ENCODE data around the gene MAP3K4.
"Not testable (repeated sequence)": the region's sequence is repeated elsewhere in the genome, so short reads cannot be mapped to it uniquely, and the experiment has no call there.

The MAP3K4 gene

DNA sequence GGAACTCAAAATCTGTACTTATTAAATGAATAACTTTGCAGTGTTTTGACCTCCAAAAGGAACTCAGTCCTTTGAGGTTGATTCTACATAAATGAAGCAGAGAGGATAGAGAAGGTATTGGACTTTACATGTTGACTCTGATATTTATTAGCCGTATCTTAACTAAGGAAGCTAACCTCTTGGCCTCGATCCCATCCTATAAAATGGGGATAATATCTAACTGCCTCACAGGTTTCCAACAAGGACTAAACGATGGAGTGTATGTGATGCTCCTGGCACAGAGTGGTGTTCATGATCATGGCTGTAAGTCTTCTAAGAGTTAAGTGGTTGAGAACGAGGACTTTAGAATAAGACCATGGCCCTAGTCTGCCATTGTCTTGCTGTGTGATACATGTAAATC, 24.2 kb upstream of the MAP3K4 start:
- DNase-seq (ENCODE audit: low read depth in 4 of 4, low spot score in 1 of 4): no peak

DNA sequence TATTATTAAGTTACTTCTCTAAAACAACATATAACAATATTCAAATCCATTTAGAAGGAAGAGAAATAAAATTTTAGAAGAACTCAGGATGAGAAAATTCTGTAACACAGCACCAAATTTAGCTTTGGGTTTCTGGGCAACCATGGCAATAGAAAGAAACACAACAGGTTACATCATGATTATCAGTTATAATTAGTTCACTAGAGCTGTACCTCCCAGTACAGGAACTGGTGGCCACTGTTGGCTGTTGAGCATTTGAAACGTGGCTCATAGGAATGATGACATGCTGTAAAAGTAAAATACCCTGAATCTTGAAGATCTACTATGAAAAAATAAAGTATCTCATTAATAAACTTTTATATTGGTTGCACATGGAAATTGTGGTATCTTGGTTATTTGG, 23.7 kb upstream of the MAP3K4 start:
- DNase-seq (ENCODE audit: low read depth in 4 of 4, low spot score in 1 of 4): no peak

DNA sequence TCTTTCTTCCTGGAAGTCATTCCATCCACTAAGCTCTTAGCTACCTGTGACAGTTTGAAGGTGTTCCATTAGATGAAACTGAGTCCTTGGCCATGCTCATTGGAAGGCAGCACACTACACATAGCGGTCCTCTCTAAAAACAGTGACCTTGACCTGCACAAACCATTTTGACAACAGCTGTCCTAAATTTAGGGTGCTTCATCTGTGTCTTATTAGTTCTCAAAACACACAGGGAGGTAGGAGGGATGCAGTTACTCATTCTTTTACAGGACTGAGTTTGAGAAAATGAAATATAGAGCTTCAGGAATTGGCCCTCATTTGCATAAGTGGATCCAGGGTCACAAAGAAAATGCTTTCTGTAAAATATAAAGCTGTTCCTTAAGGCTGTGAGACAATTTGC, 20.4 kb upstream of the MAP3K4 start:
- DNase-seq (ENCODE audit: low read depth in 4 of 4, low spot score in 1 of 4): no peak

DNA sequence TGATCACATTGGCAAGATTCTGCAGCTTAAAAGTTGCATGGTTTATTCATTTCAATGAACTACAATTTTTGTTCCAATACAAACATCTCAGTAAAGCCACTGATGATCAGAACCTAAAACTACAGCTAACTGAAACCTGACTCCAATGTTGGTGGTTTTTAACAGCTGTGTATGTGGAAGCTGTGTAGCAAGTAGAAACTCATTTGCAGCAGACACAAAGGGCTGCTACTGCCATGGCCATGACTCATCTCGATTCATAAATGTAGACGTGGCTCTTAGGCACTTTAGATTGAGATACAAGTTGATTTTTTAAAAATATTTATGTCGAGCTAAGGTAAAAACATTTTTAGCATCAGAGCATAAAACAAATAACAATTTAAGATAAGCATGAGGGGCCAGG, 19.5 kb upstream of the MAP3K4 start:
- no peak for DNase-seq (ENCODE audit: low read depth in 4 of 4, low spot score in 1 of 4)

DNA sequence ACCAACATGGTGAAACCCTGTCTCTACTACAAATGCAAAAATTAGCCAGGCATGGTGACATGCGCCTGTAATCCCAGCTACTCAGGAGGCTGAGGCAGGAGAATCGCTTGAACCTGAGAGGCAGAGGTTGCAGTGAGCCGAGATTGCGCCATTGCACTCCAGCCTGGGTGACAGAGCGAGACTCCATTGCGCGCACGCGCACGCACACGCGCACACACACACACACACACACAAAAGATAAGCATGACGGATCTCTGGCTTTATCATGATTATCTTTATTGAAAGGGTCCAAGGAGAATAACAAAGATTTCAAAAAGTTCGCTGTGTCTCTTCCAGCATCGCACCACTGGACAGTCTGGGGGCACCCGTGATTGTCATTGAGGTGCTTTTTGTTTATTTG, 19.0 kb upstream of the MAP3K4 start:
- not testable (repeated sequence) for DNase-seq (ENCODE audit: low read depth in 4 of 4, low spot score in 1 of 4)

DNA sequence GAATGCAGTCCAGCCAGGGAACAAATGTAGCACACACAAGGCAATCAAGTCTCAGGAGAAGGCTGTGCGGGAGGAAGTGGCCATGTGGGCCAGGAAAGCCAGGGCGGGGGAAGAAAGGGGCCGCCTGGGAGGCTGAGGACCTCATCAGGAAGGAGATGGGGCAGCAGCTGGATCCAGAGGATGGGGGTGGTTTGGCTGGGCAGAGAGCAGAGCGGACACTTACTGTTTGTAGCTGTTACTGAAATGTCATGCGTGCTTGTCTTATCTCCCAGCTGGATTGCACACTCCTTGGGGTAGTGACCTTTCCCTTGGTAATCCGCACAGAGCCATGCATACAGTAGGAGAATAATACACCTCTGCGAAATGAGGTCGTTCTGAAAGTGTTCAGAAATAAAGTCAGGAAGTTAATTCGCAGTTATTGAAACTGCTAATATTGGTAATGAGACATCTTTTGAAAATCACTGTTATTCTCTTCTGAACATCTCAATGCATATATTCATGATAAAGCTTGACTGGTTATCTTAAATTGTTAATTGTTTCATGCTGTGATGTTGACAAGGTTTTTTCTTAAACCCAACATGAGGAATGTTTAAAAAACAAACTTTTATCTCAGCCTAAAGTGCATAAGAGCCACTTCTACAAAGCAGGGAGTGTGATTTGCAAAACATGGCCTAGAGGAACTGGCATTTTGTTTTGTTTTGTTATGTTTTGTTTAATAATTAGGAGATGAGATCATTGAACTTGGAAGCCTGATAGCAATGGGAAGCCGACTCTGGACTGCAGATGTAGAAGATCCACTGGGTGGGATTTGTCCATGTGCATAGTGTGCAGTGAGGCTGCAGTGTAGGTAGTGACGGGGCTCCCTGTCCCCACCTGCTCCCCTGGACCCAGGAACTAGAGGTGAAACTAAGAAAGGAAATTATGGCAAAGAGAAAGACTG, 18.0 kb upstream of the MAP3K4 start:
- DNase-seq (ENCODE audit: low read depth in 4 of 4, low spot score in 1 of 4): no peak

DNA sequence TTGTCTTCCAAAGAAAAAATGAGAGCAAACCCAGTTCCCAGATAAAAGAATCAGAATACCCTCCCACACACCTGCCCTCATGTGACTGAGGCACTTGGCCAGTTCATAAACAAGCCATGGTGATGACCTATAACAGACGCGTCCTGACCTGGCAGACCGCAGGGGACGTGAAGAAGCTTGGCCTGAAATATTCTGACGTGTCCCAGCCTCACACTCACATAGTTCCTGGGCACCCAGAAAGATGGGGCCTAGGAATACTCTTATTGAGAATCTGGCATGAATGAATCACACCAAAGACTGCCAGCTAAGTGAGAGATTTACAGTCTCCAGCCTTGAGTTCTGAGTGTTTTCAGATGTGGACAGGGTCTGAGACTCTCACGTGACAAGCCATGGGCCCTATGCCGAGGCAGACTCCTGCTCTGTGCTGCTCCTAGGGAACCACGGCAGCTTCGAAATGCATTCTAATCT, 17.2 kb upstream of the MAP3K4 start:
- DNase-seq (ENCODE audit: low read depth in 4 of 4, low spot score in 1 of 4): no peak

DNA sequence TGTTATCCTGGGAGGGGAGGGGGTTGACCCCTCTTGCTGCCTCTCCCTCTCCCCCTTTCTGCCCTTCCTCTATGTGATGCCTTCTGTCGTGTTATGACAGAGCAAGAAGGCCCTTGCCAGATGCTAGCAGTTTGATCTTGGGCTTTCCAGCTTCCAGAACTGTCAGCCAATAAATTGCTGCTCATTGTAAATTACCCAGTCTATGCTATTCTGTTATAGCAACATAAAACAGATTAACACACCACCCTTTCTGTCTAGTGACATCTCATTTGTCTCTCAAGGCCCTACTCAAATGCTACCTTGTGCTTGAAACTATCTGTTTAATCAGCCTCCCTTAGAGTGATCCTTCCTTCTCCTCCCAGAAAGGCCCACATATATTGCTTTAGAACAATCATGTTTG, 16.4 kb upstream of the MAP3K4 start:
- no peak for DNase-seq (ENCODE audit: low read depth in 4 of 4, low spot score in 1 of 4)

DNA sequence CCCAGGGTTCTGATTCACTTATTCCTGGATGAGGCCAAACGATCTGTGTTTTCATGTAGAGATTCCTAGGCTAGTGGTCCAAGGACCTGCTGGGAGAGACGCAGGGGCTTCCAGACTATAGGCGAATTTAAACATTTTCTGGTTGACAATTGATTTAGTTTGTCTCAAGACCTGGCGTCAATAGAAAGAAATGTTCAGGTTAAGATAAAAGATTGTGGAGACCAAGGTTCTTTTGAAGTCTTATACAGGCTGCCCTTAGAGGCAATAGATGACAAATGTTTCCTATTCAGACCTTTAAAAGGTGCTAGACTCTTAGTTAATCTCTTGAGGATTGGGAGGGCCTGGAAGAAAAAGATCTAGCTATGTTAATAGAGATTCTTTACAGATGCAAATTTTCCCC, 15.6 kb upstream of the MAP3K4 start:
- not testable (repeated sequence) for DNase-seq (ENCODE audit: low read depth in 4 of 4, low spot score in 1 of 4)

DNA sequence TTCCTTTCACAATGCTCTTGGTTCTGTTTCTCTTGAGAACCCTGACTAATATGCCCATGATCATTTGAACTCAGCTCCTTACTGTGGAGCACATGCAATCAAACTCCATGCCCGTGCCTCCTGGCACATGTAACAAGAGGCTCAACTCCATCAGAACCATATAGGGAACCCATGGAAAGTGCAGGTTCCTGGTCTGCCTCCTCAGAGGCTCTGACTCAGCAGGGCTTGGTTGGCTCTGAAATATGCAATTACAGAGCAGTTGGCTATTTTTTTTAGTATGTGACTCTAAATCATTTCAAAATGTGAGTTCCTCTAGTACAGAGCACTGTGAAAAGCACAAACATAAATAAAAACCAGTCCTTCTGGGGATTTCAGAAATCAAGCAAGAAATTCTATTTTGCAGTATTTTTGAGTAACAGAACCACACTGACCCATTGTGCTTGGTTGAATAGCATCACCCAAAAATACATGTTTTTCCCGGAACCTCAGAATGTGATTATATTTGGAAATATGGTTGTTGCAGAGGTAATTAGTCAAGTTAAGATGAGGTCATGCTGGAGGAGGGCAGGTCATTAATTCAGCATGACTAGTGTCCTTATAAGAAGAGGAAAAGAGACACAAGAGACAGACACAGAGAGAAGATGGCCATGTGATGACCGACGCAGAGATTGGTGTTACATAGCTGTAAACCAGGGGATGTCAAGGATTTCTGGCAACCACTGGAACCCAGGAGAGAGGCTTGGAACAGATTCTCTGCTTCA, 13.2 kb upstream of the MAP3K4 start:
- no peak for DNase-seq (ENCODE audit: low read depth in 4 of 4, low spot score in 1 of 4)

DNA sequence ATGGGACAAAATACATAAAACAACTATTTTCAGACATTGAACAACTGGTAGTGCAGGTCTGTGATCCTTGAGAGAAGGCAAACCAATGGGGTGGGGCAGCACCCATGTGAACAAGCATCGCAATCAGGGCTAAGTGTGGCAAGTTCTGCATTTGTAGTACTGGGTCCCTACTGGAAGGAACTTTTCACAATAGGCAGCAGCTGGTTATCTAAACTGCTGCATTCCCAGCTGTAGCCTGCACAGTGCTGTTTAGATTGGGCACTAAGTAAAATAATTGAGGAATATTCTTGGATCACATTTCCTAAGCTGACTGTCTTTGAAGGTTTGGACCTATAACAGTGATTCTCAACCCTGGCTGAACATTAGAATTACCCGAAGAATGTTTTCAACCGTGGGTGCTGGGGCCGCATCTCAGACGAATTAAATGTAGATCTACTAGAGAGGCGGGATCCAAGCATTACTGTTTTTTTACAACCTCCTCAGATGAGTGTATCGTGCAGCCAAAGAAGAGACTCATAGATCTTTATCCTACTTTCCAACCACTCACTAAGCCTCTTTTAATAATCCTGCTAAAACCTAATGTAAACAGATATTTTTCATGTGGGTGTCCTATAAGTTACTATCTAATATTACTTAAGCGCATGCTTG, 12.4 kb upstream of the MAP3K4 start:
- no peak for DNase-seq (ENCODE audit: low read depth in 4 of 4, low spot score in 1 of 4)

DNA sequence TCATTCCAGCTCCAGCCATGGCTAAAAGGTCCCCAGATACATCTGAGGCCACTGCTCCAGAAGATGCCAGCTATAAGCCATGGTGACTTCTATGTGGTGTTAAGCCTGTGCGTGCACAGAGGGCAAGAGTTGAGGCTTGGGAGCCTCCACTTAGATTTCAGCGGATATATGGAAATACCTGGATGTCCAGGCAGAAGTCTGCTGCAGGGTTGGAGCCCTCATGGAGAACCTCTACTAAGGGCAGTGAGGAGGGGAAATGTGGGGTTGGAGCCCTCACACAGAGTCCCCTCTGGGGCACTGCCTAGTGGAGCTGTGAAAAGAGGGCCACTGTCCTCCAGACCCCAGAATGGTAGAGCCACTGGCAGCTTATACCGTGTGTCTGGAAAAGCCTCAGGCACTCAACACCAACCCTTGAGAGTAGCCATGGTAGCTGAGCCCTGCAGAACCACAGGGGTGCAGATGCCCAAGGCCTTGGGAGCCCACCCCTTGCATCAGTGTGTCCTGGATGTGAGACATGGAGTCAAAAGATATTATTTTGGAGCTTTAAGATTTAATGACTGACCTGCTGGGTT, 8.1 kb upstream of the MAP3K4 start:
- DNase-seq (ENCODE audit: low read depth in 4 of 4, low spot score in 1 of 4): not testable (repeated sequence)

DNA sequence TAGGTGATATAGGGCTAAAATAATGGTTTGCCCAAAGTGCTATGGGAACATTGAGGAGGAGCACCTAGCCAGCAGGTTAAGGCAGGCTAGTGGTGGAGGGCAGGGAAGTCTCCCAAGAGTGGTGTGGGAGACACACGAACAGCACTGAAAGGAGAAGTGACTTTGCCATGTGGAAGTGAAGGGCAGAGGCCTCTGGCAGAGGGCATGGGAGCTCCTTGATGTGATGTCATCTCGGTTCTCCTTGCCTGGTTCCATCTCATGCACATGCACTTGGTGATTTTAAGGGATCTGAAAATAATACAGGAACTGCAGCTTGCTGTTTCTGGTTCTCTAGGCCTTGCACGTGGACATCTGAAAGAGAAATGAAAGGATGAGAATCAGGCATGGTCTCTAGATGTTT, 4.7 kb upstream of the MAP3K4 start:
- no peak for DNase-seq (ENCODE audit: low read depth in 4 of 4, low spot score in 1 of 4)

DNA sequence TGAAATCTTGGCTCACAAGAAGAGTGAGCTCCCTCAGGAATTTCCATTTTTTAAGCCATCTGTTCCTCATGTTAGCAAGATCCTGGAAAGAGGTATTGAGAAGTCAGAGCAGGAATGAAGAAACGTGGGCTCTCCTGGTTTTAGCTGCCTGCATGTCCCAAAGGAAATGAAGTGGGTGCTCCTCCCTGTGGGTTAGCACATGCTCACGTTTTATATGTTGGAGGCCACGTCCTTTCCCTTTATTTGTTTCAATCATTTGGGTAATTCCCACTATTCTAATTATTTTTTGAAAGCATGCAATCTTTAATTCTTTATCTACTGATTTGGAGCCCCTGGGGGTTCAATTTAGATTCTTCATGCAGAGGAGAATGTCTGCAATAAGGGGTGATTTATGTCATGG, 4.3 kb upstream of the MAP3K4 start:
- no peak for DNase-seq (ENCODE audit: low read depth in 4 of 4, low spot score in 1 of 4)

DNA sequence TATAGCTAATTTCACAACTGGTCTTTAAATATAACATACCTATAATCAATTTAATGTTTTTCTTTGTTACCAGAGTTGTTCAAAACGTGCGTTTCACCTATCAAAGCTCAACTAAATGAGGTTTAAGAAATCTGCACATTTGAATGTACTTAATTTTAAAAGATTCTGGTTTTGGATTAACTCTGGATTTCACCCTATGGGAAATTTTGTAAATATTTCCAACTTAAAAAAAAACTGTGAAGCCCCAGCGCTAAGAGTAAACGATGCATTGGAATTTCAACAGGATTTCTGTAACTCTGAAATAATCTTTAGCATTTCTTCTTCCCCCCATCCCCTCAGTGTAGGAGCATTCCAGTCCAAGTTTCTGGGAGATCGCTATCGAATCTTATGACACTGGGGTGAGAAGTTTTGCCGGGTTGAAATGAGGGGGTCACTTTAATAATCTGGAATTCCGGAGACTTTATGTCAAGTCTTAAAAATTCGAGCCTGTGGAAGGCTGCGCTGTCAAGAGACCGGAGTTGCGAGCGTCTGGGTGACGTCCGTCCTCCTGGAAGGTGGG, 643 bp upstream of the MAP3K4 start:
- no peak for DNase-seq (ENCODE audit: low read depth in 4 of 4, low spot score in 1 of 4)

DNA sequence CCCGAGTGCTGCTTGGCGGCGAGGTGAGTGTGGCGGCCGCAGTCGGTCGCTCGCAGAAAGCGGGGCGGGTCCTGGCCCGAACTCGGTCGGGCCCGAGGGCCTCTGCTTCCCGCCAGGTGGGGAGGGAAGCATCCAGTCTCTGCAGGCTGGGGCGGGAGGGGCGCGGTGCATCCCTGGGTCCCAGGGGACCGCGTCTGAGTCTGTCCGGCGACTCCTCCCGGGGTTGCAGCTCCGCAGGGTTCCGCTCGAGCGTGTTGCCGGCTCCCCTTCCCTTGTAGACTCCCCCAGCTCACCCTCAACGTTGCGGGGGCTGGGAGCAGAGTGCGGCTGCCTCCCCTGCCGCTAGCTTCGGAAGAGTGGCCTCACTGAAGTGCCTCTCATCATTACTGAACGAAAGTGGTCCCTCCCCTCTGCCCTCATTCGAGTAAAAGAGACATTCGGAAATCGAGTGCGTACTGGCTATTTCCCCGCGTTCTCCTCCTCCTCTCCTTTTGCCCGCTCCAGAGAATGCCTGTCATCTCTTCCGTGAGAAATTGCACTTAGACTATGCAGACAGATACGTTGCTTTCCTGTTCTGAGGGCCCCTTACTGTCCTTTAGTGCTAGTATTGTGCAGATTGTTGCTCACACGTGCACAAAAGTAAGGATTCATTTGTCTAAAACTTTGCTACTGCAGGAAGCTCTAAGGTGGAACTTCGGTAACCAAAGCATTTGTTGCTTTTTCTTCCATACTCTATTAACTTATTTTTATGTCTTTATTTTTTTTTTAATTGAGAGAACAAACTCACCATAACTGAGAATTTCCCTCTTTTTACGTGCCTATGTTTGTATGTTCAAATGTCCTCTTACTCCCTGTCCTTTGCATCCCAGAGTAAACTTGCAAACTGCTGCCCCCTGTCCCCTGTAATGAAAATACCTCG, 751 bp downstream of the MAP3K4 start:
- DNase-seq (ENCODE audit: low read depth in 4 of 4, low spot score in 1 of 4): peak in 2 of 4 experiments; percentile 8 to 12

DNA sequence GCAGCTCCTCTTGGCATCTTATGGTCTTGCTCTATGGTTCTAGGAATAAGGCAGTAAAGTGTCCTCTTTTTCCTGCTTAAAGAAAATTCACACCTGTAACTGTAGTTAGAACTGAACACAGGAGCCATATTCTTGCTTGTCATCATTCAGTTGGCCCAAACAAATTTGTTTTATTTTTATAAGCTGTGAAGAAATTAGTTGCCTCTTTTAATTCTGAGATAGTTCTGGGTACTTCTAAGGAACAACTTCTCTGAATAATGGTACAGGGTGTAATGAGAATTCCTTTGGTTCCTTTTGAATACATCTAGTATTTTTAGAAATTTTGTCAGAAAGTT, 1.4 kb downstream of the MAP3K4 start:
- DNase-seq (ENCODE audit: low read depth in 4 of 4, low spot score in 1 of 4): no peak

DNA sequence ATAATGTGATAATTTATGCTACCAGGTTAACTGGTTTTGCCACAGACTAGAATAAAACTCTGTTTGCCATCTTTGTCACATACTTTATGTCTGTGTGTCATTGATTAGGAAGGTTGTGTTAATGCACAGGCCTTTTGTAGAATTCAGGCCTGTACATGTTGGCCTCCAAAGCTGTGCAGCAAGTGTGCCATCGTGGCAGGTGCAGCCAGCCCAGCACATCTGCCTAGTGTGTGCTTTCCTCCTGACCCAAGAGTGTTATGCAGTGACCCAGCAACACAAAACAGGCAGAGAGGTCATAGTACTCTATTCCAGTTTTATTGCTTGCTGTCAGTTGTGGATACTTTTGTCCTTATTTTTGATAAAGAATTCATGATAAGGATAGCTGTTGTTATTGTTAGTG, 3.7 kb downstream of the MAP3K4 start:
- no peak for DNase-seq (ENCODE audit: low read depth in 4 of 4, low spot score in 1 of 4)

DNA sequence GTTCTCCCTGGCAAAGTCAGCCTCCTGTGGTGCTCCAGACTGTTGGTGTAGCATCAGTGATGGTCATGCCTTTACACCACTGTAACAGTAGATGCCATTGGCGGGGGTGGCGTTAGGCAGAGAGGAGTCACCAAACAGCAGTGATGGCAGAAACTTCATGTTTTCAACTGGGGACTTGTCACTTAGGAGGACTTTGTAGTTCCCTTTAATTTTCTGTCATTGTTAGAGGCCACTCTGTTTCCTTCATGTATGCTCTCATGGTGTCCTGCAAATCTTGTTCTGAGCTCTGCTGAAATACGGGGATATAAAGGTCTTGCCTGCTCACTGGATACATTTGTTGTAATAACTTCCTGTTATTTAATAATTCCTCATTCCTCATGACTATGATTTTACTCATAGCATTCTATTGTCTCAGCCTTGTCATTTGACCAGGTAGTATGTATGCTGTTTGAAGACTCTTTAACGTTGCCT, 4.6 kb downstream of the MAP3K4 start:
- no peak for DNase-seq (ENCODE audit: low read depth in 4 of 4, low spot score in 1 of 4)

DNA sequence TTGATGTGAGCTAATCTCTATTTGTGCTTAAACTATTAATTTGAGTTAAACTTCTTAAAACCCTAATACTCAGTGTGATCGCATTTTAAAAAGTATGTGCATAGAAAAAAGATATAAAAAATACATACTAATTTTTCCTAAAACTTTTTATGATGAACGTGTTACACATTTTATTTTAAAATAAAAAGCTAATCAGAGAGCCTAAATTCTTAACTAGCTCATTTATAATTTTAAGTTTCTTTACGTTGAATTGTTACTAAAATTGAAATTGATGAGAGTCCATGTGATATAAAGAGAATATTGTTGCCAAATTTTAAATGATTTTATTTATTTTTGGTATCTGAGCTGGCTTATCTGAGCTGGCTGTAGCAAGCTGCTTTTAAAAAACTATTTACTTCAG, 6.6 kb downstream of the MAP3K4 start:
- no peak for DNase-seq (ENCODE audit: low read depth in 4 of 4, low spot score in 1 of 4)

Data from stimulated activated CD4-positive, alpha-beta T cell treated with anti-CD3 and anti-CD28 coated beads, Interleukin-1b, Interleukin-23, amount 100 ng/mL, for 24 hours (primary cell).